GM19328 (cell line): ENCODE measurements around the gene MOXD1.

Experiments
- ATAC-seq: cut with Tn5 transposase; IDR thresholded peaks from one replicate; pipeline ENCODE4 v1.9.1; 2021; ENCODE audit warnings: mild to moderate bottlenecking, moderate library complexity; ENCODE audit not compliant: unreplicated experiment

Gene MOXD1

DNA sequence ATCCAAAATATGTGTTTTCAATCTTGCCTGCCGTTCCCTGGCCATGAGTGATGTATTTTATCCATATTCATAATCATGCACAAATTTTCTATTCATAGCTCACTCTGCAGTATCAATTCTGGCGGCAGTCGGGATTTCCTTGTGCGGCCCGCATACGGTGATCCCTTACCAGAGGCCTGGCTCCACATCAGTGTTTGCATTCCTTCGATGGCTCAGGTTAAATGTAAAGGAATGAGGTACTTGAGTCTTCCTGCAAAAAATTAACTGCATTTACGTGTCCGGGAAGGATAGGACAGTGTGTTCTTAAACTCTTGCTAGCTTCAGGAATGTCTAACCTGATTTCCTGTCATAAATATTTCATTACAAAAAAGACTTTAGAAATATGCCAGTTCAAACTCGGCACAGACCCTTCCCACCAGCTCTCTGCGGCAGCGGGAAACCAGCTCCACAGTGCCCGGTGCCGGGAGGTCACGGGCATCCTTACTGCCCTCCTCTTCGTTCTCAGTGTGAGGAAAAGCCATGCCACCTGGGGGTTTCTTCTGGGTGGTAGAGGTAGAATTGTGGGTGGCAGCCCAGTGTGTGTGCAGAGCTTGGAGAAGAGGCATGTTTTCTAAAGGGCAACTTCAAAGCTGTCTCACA is 154.5 kb downstream of the MOXD1 start:
- no peak for ATAC-seq

DNA sequence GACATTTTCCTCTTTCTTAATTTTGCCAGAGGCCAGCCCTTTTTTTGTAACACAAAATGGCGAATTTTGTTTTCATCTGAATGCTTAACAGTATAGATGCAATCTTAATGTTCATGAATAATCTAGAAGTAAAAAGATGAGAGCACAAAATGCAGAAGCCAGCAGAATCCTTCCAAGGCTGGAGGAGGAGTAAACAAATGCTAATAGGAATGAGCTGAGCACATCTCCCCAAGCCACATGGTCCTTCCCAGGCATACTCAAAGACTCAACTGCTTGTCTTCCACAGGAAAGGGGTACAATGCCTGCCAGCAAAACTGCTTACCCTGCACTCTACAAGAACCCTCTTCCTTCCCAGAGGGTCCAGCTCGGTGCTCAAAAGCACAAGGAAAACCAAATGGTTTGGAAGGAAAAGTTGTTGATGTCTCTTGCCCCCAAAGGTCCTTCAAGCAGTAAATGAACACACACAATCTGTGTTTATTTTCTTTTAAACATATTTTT is 155.1 kb downstream of the MOXD1 start:
- ATAC-seq, result no peak
